HG02763 (cell line): Measurements from ENCODE around the gene HIGD1A.
"Not testable (repeated sequence)": the region's sequence is repeated elsewhere in the genome, so short reads cannot be mapped to it uniquely, and the experiment has no call there.

Experiments used
- ATAC-seq: cut with Tn5 transposase; IDR thresholded peaks from one replicate; pipeline ENCODE4 v1.9.1; 2021; ENCODE audit warnings: mild to moderate bottlenecking, moderate library complexity; ENCODE audit not compliant: unreplicated experiment

The HIGD1A gene

DNA sequence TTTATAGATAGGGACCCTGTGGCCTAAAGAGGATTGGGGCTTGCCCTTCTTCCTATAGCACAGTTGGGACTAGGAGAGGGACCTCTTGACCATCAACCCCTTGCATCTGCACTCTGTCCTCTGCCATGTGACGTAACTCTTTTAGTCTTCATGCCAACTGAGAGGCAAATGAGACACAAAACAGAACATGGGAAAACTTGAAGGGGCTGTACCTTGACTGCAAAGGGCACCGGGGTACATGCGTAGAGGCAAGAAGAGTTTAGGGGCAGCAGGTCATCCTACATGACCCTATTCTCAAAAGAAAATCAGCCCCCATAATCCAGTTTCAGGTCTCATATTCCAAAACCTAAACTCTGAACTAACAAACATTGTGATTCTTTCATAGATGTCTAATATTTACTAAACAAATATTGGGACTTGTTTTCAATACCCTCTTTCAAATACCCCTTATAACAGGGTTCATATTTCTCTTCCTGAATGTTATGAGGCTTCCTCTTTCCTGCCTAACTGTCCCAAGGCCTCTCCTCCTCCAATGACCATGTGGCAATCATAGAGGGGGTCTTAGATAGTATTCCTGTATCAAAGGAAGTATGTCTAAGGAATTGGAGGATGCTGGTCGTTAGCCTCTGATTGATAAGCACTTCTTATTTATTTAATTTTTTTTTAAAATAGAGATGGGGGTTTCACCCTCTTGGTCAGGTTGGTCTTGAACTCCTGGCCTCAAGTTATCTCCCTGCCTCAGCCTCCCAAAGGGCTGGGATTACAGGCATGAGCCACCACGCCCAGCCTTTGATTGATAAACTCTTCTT lies 25.5 kb upstream of the HIGD1A start:
- ATAC-seq, result no peak

DNA sequence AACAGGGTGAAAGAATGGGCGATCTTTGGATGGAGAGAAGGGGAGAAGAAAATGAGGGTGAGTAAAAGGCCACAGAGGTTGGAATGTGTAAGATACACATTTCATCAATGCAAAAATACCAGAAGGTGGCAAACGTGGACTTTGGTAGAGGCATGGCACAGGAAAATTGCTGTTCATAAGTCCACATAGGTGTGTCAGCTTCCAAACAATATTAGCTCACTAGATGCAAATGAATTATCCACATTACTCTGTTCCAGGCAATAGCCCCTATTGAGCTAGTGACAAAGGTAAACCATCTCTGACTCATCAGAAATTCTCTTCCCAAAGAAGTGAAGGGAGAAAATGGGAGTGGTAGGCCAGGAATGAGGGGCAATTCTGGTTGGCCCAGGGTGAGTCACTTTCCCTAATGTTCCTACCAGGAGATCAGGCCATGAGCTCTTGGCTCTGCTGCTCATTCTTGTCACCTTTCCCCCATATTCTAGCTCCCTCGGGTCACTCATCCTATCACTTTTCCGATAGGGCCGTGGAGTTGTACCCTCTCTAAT lies 24.9 kb upstream of the HIGD1A start:
- no peak for ATAC-seq

DNA sequence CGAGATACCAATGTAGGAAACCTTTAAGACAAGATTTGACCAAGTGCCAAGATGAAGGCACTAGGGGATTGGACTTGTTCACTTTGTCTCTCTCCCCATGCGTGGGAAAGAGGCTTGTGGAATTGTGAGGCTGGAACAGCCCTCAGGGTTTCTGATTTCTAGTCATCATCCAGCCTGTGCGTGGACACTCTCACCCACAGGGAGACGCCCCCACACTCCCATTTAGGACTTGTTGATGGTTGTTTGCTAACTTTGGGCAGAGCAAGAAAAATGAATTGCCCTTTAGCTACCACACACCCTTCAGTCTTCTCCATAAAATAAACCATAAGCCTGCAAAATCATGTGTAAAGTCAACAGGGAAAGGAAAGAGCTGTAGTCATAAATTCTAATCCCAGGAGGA lies 23.4 kb upstream of the HIGD1A start:
- ATAC-seq, result no peak

DNA sequence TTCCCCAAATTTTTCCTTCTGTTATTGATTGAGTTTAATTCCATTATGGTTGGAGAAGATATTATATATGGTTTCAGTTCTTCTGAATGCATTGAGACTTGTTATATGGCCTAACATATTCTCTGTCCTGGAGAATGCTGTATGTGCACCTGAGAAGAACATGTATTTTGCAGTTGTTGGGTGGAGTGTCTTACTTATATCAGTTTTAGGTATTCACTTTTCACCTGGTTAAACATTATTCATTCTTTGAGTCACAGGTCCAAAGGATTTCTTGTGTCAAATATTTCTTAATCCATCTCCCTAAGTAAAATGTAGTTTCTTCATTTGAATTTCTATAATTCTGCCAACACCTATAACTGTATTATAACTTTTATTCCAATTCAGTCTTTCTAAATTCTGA lies 22.7 kb upstream of the HIGD1A start:
- no peak for ATAC-seq

DNA sequence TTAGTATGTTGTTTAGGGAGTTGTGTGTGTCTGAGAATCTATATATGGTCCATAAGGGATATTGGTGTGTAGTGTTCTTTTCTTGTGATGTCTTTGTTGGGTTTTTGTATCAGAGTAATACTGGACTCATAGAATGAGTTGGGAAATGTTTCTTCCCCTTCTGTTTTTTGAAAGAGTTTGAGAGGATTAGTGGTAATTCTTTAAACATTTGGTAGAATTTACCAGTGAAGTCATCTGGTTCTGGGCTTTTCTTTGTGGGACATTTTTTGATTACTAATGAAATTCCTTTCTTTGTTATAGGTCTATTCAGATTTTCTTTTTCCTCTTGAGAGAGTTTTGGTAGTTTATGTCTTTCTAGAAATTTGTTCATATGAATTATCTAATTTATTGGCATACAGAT lies 21.9 kb upstream of the HIGD1A start:
- no peak for ATAC-seq

DNA sequence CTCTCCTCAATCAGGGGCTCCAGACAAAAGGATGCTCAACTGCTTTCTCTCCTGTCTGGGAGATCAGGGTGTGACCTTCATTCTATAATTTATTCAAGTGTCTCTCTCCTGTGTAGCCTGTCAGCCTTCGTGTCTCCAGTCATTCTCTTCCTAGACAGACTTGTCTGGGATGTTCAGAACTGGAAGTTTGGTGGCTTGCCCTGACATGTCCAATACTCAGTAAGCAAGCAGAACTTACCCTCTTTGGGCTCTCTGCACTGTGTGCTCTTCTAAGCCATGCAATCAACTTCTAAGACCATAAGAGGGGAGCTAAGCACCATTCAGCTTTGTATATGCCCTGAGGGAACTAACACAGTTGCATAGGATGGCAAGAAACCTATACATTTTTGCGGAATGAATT lies 19.1 kb upstream of the HIGD1A start:
- no peak for ATAC-seq

DNA sequence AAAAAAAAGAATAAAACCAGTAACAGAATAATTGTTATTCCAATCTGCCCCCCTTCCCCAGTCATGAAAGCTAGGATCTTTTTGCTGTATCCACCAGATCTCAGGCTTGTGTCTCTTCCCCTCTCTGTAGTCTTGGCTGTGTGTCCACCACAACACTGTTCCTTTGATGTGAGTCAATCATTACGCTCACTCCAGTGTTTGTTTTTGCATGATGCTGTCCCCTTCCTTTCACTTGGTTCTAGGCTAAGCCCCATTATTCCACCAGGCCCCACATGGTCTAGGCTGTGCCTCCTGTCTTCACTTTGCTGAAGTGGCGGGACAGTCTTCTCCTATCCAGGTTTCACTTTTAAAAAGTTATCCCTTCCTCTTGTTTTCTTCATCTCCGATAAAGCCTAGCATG lies 18.5 kb upstream of the HIGD1A start:
- ATAC-seq, result no peak

DNA sequence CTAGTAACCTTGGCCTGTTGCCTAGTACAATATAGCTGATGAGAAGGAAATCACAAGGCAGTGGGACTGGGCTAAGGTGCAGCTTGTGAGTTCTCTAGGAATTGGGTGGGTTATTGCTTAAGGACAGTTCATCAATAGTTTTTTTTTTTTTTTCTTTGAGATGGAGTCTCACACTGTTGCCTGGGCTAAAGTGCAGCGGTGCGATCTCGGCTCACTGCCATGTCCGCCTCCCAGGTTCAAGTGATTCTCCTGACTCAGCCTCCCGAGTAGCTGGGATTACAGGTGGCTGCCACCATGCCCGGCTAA lies 16.4 kb upstream of the HIGD1A start:
- no peak for ATAC-seq

DNA sequence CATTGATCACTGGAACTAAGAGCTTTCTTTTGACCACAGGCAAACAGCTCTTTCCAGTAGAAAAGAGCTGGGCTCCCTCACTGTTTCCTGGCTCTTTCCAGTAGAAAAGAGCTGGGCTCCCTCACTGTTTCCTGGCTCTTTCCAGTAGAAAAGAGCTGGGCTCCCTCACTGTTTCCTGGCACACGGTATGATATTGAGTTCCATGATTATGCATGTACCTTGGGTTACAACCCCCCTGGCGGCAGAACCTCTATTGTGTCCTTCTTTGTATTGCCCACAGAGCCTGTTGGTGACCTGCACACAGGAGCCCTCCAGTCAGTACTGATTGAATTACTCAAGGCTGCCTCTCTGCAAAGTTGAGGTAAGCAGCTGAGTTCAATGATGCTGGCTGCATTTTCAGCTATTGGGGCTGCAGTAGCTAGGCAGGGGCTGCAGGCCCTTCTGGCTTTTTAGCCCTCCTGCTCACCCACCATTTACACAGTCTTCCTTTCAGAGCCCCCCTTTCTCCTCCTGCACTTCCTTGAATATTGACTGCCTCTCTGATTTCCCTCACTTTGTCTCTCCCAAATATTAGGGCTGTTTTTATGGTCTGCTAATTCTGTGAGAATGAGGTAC lies 15.2 kb upstream of the HIGD1A start:
- ATAC-seq, result no peak

DNA sequence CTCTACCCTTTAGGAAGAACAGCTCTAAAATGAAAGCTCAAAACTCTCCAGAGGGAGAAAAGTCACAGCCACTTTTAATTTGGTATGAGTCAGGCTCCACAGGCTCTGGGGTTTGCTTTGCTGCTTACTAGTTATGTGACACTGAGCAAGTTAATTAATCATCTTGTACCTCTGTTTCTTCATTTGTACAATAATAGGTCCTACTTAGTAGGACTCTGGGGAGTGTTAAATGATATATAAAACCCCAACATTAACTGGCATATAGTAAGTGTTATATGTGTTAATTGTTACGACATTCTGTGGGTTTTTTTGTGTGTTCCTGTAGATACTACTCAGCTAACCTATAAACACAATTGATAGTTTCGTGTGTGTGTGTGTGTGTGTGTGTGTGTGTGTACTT lies 11.5 kb upstream of the HIGD1A start:
- no peak for ATAC-seq

DNA sequence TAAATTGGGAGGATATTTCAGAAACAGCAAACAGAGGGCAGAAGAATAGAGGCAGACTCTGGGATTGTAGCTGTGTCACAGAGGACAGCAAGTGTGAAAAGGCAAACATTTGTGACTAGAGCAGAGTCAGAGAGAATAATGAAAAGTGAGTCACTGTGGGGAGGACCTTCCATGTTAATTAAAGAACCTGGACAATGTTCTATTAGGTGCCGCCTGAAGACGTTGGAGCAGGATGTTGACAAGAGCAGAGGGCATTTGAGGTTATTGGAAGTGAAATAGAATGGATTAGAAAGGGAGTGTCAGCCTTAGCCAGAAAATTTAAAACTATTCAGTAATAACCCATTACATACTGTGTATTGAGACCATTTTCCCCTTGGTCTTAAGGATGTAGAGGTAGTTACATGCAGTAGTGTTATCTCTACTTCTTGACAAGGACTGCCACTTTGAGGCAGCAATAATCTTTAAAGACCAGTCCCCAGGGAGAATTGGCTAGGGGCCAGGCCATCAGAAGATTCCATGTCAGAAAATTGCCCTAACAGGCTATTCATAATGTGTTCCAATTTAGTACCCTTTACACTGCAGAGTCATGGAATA lies 10.7 kb upstream of the HIGD1A start:
- no peak for ATAC-seq

DNA sequence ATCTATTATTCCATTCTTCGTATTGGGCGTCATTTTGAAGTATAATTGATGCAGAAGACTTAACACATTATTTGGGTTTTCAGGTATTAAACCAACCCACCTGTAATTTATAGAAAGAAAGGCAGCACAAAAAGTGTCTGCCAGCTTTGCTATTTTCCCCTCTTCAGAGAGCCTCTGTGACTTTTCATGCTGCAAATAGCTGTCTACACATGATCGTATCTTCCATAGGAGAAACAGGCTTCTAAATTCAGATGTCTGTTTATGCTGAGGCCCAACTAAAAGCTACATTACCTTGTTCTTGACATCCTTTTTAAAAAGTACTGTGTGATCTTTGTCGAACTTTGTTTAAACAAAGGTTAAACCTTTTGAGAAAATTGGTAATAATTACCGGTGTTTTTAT lies 10.0 kb upstream of the HIGD1A start:
- ATAC-seq, result no peak

DNA sequence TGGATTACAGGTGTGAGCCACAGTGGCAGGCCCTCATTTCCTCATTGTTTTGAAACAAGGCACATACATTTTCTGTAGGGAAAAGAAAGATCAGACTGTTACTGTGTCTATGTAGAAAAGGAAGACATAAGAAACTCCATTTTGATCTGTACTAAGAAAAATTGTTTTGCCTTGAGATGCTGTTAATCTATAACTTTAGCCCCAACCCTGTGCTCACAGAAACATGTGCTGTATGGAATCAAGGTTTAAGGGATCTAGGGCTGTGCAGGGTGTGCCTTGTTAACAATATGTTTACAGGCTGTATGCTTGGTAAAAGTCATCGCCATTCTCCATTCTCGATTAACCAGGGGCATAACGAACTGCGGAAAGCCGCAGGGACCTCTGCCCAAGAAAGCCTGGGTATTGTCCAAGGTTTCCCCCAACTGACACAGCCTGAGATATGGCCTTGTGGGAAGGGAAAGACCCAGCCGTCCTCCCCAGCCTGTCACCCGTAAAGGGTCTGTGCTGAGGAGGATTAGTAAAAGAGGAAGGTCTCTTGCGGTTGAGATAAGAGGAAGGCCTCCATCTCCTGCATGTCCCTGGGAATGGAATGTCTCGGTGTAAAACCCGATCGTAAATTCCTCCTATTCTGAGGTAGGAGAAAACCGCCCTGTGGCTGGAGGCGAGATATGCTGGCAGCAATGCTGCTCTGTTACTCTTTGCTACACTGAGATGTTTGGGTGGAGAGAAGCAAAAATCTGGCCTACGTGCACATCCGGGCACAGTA lies 7.0 kb upstream of the HIGD1A start:
- not testable (repeated sequence) for ATAC-seq

DNA sequence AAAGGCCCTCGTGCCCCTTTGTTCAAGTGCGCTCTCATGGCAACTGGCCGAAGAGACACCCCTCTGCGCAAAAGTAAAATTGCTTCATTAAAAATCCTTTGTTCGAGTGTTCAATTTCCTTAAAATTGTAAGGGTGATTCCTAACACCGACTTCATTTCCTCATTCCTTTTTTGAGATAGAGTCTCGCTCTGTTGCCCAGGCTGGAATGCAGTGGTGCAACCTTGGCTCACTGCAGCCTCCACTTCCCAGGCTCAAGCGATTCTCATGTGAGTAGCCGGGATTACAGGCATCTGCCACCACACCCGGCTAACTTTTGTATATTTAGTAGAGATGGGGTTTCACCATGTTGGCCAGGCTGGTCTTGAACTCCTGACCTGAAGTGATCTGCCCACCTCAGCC lies 6.4 kb upstream of the HIGD1A start:
- not testable (repeated sequence) for ATAC-seq

DNA sequence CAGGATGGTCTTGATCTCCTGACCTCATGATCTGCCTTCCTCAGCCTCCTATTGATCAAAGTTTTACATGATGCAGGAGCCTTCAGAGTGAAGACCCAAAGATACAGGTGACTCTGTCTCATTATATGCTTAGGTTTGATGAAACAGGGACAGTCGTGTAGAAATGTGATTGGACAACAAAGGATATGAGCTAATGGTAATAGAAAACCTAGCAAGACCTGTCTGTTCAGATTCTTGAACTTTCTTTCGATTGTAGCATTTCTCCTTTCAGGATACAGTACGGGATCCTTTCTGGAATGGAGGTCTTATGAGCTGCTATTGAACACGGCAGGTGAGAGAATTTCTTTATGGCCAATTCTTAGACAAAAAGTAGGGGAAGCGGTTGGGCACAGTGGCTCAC lies 4.9 kb upstream of the HIGD1A start, which contains the start of gene ACKR2:
Gene ACKR2, plus strand, starts transcription at position 244 of the 400 bp plus-strand sequence. CDS start 55,058 bp downstream, outside the sequence.
- no peak for ATAC-seq

DNA sequence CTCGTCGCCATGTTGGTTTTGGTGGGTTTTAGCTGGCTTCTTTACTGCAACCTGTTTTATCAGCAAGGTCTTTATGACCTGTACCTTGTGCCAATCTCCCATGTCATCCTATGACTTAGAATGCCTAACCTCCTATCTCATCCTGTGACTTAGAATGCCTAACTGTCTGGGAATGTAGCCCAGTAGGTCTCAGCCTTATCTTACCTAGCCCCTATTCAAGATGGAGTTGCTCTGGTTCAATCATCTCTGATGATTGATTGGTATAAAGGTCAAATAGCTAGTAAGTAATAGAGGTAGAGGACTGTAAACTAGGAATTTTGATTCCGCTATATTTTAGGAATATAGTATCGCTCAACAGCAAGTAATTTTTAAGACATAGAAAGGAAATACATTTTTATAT lies 3.6 kb upstream of the HIGD1A start:
- ATAC-seq, result no peak

DNA sequence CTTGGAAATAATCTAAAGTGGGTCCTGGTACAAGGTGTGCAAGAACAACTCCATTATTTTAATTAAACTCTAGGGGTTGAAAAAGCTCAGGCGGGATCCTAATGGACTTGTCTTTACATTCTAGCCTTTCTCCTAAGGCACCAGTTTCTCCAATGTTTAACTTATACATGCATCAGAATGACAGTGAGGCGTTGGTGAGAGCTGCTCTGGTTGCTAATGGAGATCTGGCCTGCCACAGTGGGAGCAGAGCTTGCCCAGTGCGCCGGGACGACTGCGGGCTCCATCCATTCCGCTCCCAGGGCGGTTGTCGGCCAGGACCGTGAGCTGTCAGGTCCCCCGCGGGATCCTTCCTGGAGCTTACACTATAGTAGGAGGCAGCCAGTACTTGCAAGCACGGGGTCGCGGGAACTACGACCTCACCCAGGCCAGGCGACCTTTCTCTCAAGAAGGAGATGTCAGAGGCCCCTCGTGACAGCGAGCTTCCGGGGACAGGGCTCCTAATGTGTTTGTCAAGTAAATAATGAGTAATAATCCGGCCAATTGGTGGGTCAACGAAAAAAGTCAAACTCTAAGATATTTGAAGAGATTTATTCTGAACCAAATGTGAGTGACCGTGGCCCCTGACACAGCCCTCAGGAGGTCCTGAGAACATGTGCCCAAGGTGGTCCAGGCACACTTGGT lies 991 bp upstream of the HIGD1A start:
- no peak for ATAC-seq

DNA sequence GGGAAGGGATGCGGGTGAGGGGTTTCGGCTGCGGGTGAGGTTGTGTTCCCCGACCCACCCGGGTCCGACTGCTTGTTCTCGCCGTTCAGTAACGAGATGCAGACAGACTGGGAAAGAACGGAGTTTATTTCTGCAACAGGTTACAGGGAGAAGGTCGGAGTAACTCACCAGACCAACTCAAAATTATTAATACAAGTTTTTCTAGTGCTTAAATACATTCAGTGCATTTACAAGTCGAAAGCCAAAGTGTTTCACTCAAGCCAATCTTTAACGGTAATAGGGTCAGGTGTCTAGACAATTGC lies 492 bp upstream of the HIGD1A start:
- no peak for ATAC-seq

DNA sequence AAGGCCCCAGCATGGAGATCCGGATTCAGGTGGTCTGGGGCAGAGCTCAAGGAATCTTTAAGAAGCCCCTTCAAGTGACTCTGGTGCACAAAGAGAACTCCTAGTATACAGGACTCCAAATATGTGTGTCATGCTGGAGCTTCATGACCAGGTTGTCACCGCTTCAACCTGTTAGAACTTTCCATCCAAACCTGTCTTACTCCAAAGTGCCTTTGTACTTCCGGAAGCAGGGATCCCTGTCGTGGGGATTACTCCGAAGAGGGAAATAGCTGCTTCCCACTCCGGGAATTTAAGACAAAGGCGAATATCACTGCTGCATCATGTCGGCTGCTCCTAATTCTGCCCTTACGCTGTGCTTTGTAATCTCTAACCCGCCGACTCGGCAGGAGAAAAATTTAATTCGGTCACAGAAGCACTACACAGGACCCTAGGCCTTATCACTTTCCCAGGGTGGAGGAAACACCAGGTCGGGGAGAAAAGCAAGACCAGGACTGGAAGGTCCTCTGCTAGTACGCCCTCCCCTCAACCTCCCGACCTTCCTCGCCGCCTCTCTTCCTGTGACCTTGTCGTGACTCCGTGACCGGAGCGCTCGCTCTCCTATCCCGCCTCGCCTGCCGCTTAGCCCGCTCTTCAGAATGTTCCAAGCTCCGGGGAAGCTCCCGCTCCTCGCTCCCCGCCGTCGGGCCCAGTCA lies 730 bp downstream of the HIGD1A start:
- ATAC-seq, result peak; percentile 19

DNA sequence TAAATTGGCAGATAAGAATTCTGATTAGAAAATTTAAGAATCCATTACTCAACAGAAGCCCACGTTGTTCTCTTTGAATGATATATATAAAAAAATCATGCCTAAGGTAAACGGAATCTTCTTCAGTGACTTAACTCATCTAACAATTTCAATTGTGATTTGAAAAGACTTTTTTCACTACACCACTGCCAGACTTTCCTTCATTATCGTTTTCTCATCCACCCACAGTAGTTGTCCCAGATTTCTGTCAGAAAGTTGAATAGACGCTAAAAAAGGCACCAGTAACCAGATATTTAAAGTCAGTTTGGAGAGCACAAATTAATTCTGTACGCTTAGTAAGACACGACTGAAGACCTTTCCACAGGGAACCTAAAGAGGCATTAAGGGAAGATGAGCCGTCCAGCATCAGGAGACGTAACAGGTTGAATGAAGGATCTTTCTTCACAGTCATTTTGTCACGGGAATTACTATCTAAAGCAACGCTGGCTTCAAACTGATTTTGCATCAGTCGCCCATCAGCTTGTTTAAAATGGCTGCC lies 1.3 kb downstream of the HIGD1A start:
- ATAC-seq, result no peak
